GM12865 (cell line): ENCODE data around the gene ATP8B3.
A peak's percentile ranks its signal among the peaks of the same experiment; 100 is the strongest.

ENCODE experiments used
- DNase-seq: peaks from one replicate; pipeline ENCODE4 v3.0.0; 2010; ENCODE audit warnings: low read depth
- H3K4me3 ChIP-seq: 2 replicates; pipeline ENCODE4 v1.5.1; 2011; ENCODE audit warnings: mild to moderate bottlenecking, low read depth, low read length, control low read depth
- TF ChIP-seq, protein P1 (sequence below): IDR thresholded peaks from 2 replicates; pipeline ENCODE4 v1.5.1; 2011; ENCODE audit warnings: low read length, control low read depth, low read depth, inconsistent platforms; ENCODE audit not compliant: insufficient read depth; ENCODE audit errors: missing control alignments

Gene ATP8B3

DNA sequence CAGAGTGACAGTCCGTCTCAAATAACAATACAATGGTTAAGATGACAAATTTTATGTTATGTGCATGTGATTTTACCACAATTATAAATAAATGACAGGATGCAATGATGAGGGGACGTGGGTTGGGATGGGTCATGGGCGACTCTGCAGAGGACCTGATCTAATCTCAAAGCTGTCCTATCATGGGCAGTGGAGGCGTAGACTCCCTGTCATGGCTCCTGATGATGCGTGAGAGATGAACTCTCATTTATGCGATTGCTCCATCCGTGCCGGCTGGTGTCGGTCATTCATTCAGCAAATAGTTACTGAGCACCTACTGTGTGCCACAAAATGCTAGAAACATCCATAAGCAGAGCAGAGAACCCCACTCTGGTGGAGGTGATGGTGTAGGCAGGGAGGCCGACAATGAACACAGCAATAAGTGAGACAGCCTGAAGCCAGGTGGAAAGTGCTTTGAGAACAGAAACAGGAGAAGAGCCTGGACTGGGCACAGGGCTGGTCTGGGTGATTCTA lies 37.9 kb upstream of the ATP8B3 start:
- DNase-seq = no peak
- TF ChIP-seq, protein P1, sequence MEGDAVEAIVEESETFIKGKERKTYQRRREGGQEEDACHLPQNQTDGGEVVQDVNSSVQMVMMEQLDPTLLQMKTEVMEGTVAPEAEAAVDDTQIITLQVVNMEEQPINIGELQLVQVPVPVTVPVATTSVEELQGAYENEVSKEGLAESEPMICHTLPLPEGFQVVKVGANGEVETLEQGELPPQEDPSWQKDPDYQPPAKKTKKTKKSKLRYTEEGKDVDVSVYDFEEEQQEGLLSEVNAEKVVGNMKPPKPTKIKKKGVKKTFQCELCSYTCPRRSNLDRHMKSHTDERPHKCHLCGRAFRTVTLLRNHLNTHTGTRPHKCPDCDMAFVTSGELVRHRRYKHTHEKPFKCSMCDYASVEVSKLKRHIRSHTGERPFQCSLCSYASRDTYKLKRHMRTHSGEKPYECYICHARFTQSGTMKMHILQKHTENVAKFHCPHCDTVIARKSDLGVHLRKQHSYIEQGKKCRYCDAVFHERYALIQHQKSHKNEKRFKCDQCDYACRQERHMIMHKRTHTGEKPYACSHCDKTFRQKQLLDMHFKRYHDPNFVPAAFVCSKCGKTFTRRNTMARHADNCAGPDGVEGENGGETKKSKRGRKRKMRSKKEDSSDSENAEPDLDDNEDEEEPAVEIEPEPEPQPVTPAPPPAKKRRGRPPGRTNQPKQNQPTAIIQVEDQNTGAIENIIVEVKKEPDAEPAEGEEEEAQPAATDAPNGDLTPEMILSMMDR = no peak
- H3K4me3 ChIP-seq = no peak overlapping the region

DNA sequence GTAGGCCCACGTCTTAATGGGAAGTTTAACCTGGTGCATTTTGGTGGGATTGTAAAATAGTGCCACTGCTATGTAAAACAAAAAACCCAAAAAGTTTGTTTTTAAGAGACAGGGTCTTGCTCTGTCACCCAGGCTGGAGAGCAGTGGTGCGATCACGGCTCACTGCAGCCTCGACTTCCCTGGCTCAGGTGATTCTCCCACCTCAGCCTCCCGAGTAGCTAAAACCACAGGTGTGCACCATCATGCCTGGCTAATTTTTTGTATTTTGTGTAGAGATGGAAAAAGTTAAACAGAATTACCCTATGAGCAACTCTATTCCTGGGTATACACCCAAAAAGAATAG lies 37.0 kb upstream of the ATP8B3 start:
- peak overlapping the region; percentile 43; the same call in 1 of the 2 replicates for H3K4me3 ChIP-seq
- TF ChIP-seq, protein P1 = no peak
- no peak for DNase-seq

DNA sequence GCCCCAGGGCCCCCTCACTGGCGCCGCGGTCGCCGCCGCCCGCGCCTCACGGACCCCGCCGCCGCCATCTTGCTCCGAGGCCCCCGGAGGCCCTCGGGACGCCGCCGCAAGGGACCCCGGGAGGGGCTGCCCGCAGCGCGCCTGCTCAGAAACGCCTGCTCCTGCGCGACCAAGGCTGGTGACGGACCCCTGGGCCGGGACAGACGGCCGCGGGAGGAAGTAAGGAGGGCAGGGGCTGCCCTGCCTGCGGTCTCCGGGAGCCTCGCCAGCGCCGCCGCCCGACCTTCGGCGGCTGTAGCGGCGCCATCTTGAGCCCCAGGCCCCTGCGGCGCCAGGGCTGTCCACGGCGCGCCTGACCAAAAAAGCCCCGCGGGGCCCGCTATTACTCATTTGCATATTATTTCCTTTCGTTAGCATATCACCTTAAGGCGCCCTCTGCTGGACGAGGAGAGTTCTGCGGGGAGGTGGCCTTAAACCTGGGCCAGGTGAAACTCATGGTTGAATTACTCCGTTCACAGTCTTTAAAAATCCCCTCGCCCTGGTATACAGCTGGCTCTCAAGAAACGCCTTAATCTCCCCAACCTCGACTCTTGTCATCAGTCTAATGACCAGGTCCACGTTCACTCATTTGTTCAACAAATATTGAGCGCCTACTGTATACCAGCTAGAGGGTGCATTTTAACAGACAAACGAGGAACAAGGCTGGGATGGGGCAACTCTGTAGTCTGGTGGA lies 36.5 kb upstream of the ATP8B3 start, which contains the start of gene REXO1:
Gene REXO1 (minus strand): TSS at position 85 of the 733 bp plus-strand sequence. CDS start 125 bp downstream, outside the sequence.
- peak; percentile 97 for DNase-seq
- peak within 1 kb of the TSS; percentile 93 for H3K4me3 ChIP-seq
- TF ChIP-seq, protein P1 = peak; percentile 85

DNA sequence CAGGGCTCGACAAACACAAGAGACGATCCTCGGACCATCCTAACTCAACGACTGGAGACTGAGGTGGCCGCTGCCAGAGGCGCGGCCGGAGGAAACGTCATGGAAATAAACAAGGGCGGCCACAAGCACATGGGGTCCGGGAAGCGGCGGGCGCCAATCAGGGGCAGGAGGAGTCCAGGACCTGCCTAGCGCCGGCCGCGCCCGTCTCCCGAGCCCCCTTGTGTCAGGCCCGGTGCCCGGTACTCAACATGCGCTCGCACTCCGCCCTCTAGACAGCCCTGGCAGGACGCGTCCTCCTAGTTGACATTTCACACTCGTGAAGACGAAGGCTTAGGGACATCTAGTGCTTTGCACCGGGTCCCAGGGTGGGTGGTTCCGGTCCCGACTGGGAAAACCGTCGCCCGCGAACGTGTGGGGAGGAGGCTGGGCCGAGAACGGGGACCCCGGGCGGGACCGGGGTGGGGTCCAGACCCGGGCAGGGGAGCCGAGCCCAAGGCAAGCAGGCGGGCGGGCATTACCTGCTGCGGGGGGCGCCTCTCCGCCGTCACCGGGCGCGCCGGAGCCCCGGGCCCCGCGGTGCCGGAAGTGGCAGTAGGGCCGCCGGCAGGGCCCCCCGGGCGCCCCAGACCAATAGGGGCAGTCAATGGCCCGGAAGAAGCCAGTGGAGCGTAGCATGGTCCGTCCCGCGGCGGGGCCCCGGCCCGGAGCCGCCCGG lies 35.8 kb upstream of the ATP8B3 start:
- peak overlapping the region; percentile 93 for H3K4me3 ChIP-seq
- peak; percentile 52 for DNase-seq
- TF ChIP-seq, protein P1 = no peak

DNA sequence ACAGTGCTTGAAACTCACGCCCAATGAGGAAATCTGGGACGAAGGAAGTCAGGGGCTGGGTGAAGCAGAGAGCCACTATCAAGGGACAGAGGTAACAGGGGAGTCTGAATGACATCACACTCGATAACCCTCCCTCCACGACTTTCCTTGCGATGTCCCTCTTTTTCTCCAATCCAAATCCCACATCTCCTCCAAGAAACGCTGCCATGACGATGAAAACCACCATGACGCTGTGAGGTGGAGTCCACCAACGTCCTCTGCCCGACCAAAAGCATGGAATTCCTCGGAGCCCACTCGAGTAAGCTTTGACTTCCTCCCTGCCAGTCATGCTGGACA lies 35.2 kb upstream of the ATP8B3 start:
- DNase-seq = no peak
- TF ChIP-seq, protein P1 = no peak
- peak overlapping the region; percentile 93 for H3K4me3 ChIP-seq

DNA sequence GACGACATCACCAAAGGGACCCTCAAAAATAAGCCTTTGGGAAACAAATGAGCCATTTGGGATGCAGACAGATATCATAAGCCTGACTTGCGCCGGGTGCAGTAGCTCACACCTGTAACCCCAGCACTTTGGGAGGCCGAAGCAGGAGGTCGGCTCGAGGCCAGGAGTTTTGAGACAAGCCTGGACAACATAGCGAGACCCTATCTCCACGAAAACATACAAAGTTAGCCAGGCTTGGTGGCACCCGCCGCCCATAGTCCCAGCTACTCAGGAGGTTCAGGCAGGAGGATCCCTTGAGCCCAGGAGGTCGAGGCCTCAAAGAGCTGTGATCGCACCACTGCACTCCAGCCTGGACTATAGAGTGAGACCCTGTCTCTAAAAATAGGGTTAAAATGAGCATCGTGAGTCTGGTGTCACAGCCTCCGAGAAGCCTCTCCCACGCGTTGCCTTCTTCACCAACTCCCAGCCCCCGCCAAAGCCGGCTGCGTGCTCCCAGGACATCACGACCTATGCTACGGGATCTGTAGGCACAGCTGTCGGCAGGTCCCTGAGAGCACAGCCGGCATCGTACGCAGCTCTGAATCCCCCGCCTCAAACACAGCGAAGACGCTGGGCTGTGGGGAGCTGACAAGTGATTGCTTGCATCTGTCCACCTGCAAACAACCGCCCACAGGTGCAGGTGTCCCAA lies 34.6 kb upstream of the ATP8B3 start:
- no peak for DNase-seq
- peak overlapping the region; percentile 93 for H3K4me3 ChIP-seq
- TF ChIP-seq, protein P1 = no peak
